Activated naive CD4-positive, alpha-beta T cell treated with anti-CD3 and anti-CD28 coated beads for 36 hours (primary cell): ENCODE results near the gene RUNX3. TPM values are rescaled to one million over a fixed set of nuclear protein-coding genes. Genes with fewer than 3 reads are reported as not detected.
A peak's percentile ranks its signal among the peaks of the same experiment; 100 is the strongest.
"Not testable (repeated sequence)": the region's sequence is repeated elsewhere in the genome, so short reads cannot be mapped to it uniquely, and the experiment has no call there.

ENCODE experiments used
- CTCF ChIA-PET: fragments of 350-600 bp; sonication (Branson Sonifier 250); formaldehyde crosslinking; loops from one replicate; lab custom pipeline; 2021; ENCODE audit warnings: antibody characterized with exemption; lab: Charles Lee
- DNase-seq: peaks from one replicate; pipeline ENCODE4 v3.0.0-alpha.2; 2020
- H3K27ac Mint-ChIP-seq: one replicate; pipeline ENCODE4 v1.8.0; 2021; ENCODE audit warnings: mild to moderate bottlenecking, mixed read lengths
- H3K27me3 Mint-ChIP-seq: one replicate; pipeline ENCODE4 v1.8.0; 2021; ENCODE audit warnings: low read depth, mixed read lengths
- H3K36me3 Mint-ChIP-seq: one replicate; pipeline ENCODE4 v1.8.0; 2021; ENCODE audit warnings: low read depth, mixed read lengths
- H3K4me1 Mint-ChIP-seq: one replicate; pipeline ENCODE4 v1.8.0; 2021; ENCODE audit warnings: low read depth, mixed read lengths
- H3K4me3 Mint-ChIP-seq: one replicate; pipeline ENCODE4 v1.8.0; 2021; ENCODE audit warnings: mild to moderate bottlenecking, moderate library complexity, mixed read lengths
- H3K9me3 Mint-ChIP-seq: one replicate; pipeline ENCODE4 v1.8.0; 2021; ENCODE audit warnings: mixed read lengths
- intact Hi-C: fragments of 100-400 bp; cut with micrococcal nuclease; formaldehyde crosslinking; loops from one replicate; pipeline ENCODE4 v1.15.1; 2023
- total RNA-seq, 2 experiments: library from RNA; stranded (reverse); gene quantifications; one replicate each; pipeline ENCODE4 v1.2.3, GENCODE V29; 2021

Gene RUNX3
- total RNA-seq = 10 to 100 TPM; 72.3 to 83.8 TPM

DNA sequence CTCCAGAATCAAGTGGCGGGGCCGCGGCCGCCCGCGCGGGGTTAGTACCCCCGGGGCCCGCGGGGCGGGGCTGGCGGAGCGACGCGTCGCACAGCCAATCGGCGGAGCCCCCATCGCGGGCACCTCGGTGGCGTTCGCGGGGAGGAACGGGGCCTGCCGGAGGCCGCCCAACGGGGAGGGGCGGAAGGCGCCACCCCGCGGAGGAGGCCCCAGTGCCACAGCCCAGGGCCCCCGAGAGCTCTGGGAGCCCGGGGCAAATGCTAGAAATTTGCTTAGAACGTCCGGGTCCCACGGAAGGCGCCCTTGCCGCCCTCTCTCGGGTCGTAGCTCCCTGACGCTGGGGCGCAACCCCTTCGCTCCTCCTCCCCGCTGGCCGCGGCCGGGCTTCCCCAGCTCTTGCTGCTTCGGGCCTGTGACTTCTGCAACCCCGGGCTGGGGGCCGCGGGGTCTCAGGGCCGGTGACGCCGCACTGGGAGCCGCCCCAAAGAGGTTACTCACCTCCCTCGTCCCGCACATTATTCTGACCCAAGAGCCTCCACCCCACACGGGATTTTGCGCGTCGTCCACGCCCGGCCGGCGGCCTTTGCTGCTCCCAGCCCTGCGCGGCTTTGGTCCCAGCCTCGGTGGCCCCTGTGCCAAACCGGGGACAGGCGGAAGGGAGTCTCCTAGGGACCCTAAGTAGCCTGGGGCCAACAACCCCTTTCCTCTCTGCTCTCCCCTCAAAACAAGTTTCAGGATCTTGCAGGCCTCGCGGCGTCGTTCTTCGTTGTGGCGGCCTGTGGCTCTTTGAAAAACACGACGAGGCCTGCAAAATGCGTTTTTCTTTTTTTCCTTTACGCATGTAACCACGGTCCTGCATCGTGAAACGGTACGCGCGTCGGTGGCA, at the start of gene RUNX3:
Gene RUNX3, minus strand, starts transcription at position 17 of the 886 bp plus-strand sequence. CDS start 408 bp downstream, outside the sequence.
- H3K4me1 Mint-ChIP-seq = peaks cover 66% of the 10 kb centered on the region
- no peaks in the 10 kb centered on the region for H3K27me3 Mint-ChIP-seq
- CTCF ChIA-PET = interaction anchor here (0.7 to 10.5 kb wide), 10 partner anchors 10 to 170 kb away, joined by 3 to 144 read pairs (median 3); no protein-coding TSS in a partner anchor
- H3K36me3 Mint-ChIP-seq = peaks cover 42% of the 10 kb centered on the region
- peak within 1 kb of the TSS; percentile 92 for H3K27ac Mint-ChIP-seq
- peak within 1 kb of the TSS; percentile 94 for H3K4me3 Mint-ChIP-seq
- H3K9me3 Mint-ChIP-seq = no peaks in the 10 kb centered on the region
- DNase-seq = peak; percentile 93
- intact Hi-C loops = loop anchor here (1.0 to 10.0 kb wide), 7 partner anchors 25 to 274 kb away; no protein-coding TSS in a partner anchor

DNA sequence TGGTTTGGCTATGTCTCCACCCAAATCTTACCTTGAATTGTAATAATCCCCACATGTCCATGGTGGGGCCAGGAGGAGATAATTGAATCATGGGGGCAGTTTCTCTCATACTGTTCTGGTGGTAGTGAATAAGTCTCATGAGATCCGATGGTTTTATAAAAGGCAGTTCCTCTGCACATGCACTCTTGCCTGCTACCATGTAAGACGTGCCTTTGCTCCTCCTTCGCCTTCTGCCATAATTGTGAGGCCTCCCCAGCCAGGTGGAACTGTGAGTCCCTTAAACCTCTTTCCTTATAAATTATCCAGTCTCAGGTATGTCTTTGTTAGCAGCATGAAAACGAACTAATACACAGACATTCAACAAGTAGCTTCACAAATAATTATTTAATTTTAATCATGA, 49.2 kb upstream of the RUNX3 start:
- H3K27me3 Mint-ChIP-seq, intact Hi-C loops, DNase-seq, H3K4me3 Mint-ChIP-seq: not testable (repeated sequence)
- peaks cover 22% of the 10 kb centered on the region for H3K9me3 Mint-ChIP-seq
- H3K27ac Mint-ChIP-seq = peak overlapping the region; percentile 40
- CTCF ChIA-PET = interaction anchor here (0.6 to 3.2 kb wide), 7 partner anchors 10 to 58 kb away, joined by 3 to 13 read pairs (median 5); no protein-coding TSS in a partner anchor
- H3K36me3 Mint-ChIP-seq = peaks cover 14% of the 10 kb centered on the region
- H3K4me1 Mint-ChIP-seq = peaks cover 69% of the 10 kb centered on the region

DNA sequence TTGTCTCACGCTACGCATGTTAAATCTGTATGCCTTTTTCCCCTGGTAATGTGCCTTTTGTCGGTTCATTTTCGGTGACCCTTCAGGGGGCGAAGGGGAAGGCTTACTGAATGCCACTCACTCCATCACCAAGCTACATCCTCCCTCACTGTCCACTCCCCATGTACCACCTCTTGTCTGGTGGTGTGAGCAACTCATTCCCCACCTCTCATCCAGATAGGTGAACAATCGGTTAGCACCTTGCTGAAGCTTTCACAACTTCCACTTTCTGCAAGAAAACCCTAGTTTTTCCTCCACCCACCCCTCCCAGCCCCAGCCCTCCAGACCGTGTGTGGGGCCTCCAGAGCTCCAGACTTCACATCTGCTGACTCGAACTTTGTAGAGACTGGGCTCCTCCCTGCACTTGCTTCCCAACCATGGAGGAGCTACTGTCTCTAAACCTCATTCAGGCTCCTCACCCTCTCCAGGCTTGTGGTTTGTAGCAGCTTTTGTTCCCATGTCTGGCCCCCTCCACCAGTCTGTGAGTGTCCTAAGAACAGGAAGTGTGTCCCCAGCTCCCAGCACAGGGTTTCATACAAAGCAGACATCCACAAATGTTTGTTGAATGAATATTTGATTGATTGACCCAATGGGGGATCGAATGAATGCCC, 48.4 kb upstream of the RUNX3 start:
- Mint-ChIP-seq H3K9me3 (peaks cover 26% of the 10 kb centered on the region), H3K4me3 (no peak overlapping the region), H3K4me1 (peaks cover 65% of the 10 kb centered on the region), H3K27ac (peak overlapping the region; percentile 40), H3K36me3 (peaks cover 14% of the 10 kb centered on the region), H3K27me3 (no peaks in the 10 kb centered on the region)
- CTCF ChIA-PET = interaction anchor here (0.6 to 3.2 kb wide), 6 partner anchors 9 to 59 kb away, joined by 3 to 13 read pairs (median 6); no protein-coding TSS in a partner anchor
- no peak for DNase-seq
- intact Hi-C loops = no loop called here

DNA sequence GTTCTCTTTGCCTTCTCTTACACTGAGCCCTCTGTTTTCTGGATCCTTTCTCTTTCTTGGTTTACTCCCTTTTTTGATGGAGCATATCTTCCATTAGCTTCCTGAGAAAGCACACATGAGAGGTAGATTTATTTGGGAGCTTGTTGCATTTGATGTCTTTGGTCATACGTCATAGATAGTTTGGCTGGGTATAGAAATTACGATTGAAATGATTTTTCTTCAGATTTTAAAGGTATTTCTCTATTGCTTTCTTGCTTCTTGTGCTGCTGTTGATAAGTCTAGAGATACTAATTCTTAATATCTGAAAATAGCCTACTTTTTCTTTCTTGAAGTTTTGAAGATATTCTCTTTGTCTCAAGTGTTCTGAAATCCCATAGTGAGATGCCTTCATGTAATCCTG, 45.3 kb upstream of the RUNX3 start:
- intact Hi-C loops = no loop called here
- DNase-seq = no peak
- Mint-ChIP-seq H3K36me3 (peaks cover 14% of the 10 kb centered on the region), H3K4me3 (no peak overlapping the region), H3K27me3 (no peaks in the 10 kb centered on the region), H3K4me1 (peaks cover 65% of the 10 kb centered on the region), H3K9me3 (peaks cover 26% of the 10 kb centered on the region), H3K27ac (no peak overlapping the region)
- CTCF ChIA-PET = interaction anchor here (6.4 kb wide), 1 partner anchor 62 kb away, joined by 43 read pairs; no protein-coding TSS in a partner anchor

DNA sequence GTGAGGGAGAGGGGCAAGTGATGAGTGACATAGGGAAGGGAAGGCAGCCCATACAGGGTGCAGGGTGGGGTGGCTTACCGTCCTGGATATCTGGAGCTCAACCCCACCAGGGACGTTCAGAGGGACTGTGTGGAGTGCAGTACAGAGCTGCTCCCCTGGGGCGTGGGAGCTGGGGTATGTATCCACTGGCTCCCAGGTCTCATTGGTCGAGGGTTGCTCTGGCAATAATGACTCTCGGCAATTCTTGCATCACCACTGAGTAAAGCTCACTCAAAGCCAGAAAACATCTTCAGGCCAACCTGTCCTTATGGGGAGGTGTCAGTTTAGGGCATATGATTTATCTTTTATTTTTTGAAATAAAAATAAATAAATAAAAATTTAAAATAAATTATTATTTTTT, 43.2 kb upstream of the RUNX3 start:
- H3K9me3 Mint-ChIP-seq = peaks cover 26% of the 10 kb centered on the region
- H3K27ac Mint-ChIP-seq = peak overlapping the region; percentile 51
- H3K4me1 Mint-ChIP-seq = peaks cover 65% of the 10 kb centered on the region
- intact Hi-C loops = no loop called here
- no peaks in the 10 kb centered on the region for H3K27me3 Mint-ChIP-seq
- CTCF ChIA-PET = interaction anchor here (1.2 to 6.4 kb wide), 3 partner anchors 8 to 64 kb away, joined by 3 to 43 read pairs (median 5); no protein-coding TSS in a partner anchor
- no peak overlapping the region for H3K4me3 Mint-ChIP-seq
- peaks cover 14% of the 10 kb centered on the region for H3K36me3 Mint-ChIP-seq
- no peak for DNase-seq

DNA sequence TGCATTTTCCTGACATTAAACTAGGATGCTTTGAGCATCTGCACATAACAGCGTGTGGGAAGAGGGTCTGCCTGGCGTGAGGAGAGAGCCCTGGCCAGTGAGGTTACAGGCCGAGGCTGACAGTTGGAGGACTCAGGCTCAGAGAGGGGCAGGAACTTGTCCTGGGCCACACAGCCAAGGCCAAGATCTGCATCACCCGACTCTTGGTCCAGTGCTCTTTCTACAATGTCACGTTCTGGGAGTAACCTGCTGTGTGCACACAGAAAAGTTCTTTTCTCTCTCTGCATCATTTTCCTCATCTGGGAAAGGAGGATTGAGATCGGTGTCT, 42.8 kb upstream of the RUNX3 start:
- intact Hi-C loops = loop anchor here (1.0 kb wide), 1 partner anchor 8 kb away; no protein-coding TSS in a partner anchor
- no peak for DNase-seq
- H3K4me1 Mint-ChIP-seq = peaks cover 62% of the 10 kb centered on the region
- H3K36me3 Mint-ChIP-seq = peaks cover 14% of the 10 kb centered on the region
- H3K27ac Mint-ChIP-seq = peak overlapping the region; percentile 51
- H3K4me3 Mint-ChIP-seq = no peak overlapping the region
- H3K9me3 Mint-ChIP-seq = peaks cover 26% of the 10 kb centered on the region
- no peaks in the 10 kb centered on the region for H3K27me3 Mint-ChIP-seq
- CTCF ChIA-PET = interaction anchor here (6.4 kb wide), 1 partner anchor 64 kb away, joined by 43 read pairs; no protein-coding TSS in a partner anchor

DNA sequence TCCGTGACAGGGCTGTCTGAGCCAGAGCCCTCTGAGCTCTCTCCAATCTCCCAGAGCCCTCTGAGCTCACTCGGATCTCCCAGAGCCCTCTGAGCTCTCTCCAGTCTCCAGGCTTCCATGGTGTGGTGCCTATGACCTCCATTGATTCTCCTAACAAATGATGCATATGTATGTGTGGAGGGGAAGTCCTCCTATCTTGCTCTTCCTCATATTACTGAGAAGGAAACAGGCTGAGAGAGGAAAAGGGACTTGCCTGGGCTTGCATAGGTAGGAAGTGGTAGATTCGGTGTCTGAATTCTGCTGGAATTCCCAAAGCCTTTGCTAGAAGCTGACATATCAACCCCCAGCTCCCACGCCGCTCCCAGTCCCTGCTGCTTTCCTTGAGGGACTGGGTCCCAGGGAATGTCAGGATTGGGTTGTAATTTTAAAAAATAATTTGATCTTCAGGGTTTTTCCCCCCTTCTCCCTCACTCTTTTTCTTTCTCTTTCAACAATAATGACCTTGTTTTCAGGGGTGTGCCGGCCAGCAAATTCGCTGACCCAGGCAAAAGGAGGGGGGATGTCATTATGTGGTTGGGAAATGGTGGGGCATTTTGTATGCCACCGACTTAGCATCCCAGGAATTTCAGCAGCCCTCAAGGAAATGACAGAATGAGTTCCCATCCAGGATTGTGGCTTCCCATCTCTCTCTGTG, 42.3 kb upstream of the RUNX3 start:
- Mint-ChIP-seq H3K9me3 (peaks cover 26% of the 10 kb centered on the region), H3K27ac (peak overlapping the region; percentile 51), H3K4me1 (peaks cover 64% of the 10 kb centered on the region), H3K4me3 (no peak overlapping the region), H3K27me3 (no peaks in the 10 kb centered on the region), H3K36me3 (peaks cover 14% of the 10 kb centered on the region)
- intact Hi-C loops = loop anchor here (1.0 kb wide), 1 partner anchor 9 kb away; no protein-coding TSS in a partner anchor
- no peak for DNase-seq
- CTCF ChIA-PET = interaction anchor here (0.9 to 6.4 kb wide), 7 partner anchors 9 to 65 kb away, joined by 4 to 43 read pairs (median 4); no protein-coding TSS in a partner anchor

DNA sequence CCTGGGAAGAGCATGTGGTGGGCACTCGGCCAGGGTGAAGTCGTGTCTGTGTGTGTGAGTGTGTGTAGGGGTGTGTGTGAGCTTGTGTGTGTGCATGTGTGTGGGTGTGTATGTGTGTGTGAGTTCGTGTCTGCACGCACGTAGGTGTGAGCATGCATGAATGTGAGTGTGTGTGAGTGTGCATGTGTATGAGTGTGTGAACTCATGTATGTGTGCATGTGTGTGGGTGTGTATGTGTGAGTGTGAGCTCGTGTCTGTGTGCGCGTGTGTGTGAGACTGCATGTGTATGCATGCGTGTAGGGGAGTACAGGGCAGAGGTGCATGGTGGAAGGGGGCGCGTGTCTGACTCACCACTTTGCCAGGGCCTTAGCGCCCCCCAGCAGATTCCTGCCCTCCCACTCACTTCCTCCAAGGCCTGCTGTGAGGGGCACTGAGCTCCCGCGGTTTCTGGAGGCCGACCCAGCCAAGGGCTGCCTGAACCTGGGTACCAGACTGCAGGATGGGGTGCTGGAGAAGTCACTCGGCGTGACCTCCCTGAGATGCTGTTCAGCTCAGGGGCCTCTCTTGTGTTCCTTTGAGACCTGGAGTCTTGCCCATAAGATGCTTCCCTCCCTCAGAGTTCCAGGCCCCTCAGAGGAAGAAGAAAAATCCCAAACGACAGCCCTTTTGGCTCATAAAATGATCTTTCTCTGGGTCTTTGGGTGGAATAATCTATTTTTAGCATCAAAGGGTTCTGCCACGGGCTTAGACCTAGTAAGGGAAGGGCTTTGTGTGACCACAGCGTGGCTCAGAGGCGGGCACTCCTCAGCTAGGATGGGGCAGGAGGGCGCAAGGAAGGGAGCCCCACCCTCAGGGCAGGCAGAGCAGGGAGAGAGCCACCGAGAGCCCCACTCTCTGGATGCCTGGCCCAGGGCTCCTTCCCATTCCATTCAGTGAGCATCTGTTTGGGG, 41.1 kb upstream of the RUNX3 start:
- H3K27ac Mint-ChIP-seq = peak overlapping the region; percentile 48
- H3K4me1 Mint-ChIP-seq = peaks cover 72% of the 10 kb centered on the region
- intact Hi-C loops = no loop called here
- H3K36me3 Mint-ChIP-seq = peaks cover 12% of the 10 kb centered on the region
- DNase-seq = no peak
- H3K4me3 Mint-ChIP-seq = no peak overlapping the region
- H3K9me3 Mint-ChIP-seq = peaks cover 20% of the 10 kb centered on the region
- CTCF ChIA-PET = interaction anchor here (0.9 to 6.4 kb wide), 8 partner anchors 8 to 66 kb away, joined by 4 to 43 read pairs (median 4); no protein-coding TSS in a partner anchor
- no peaks in the 10 kb centered on the region for H3K27me3 Mint-ChIP-seq

DNA sequence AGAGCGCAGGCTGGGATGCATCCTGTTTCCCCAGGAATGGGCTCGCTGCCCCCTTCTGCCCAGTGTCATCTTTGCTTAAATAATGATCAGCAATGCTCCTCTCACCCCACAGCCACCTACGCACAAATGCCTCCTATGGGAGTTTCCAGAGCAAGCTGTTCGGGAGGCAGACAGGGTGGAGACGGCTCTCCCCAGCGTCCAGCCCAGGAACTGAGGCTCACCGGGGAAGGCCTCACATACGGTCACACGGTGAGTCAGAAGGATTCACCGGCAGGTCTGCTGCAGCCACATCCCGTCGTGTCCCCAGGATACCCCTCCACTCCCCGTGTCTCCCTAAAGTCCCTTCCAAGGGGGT, 40.3 kb upstream of the RUNX3 start:
- CTCF ChIA-PET = interaction anchor here (1.4 to 6.4 kb wide), 5 partner anchors 8 to 67 kb away, joined by 4 to 43 read pairs (median 4); no protein-coding TSS in a partner anchor
- H3K27me3 Mint-ChIP-seq = no peaks in the 10 kb centered on the region
- peaks cover 11% of the 10 kb centered on the region for H3K36me3 Mint-ChIP-seq
- peak overlapping the region; percentile 83 for H3K27ac Mint-ChIP-seq
- peak overlapping the region; percentile 53 for H3K4me3 Mint-ChIP-seq
- H3K4me1 Mint-ChIP-seq = peaks cover 80% of the 10 kb centered on the region
- peaks cover 14% of the 10 kb centered on the region for H3K9me3 Mint-ChIP-seq
- no peak for DNase-seq
- intact Hi-C loops = no loop called here

DNA sequence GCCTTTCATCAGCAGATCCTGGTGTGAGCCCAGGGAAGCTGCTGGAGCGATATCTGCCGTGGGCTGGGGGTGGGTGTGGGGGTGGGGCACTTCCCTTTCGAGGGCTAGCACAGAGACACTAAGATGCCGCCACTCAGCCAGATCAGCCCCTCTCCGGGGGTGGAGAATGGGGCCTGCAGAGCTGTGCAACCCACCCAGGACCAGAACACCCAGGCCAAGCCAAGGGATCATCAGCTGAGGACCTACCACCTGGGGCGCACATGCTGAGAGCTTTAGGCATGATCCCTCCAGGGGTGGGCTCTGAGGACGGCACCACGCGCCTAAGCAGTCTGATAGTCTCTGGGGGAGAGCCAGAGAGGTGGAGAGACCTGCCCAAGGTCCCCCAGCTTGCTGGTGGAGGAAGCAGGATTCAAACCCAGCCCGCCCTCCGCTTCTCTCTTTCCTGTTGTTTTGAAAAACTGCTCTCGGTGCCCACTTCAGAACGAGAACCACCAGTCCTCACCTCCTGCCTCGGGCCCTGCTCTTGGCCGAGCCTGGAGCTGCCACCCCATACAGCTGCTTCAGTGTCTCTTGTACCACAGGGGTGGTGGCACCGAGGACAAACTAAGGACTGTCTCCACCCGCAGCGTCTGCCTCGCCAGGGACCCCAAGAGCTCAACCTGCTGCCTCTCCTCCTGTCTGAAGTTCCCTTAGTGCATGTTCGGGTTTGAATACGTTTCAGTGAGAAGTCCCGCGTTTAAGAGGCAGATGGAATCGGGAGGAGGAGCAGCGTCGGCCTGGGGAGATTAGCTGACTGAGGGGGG, 39.7 kb upstream of the RUNX3 start:
- peaks cover 84% of the 10 kb centered on the region for H3K4me1 Mint-ChIP-seq
- DNase-seq = peak; percentile 27
- CTCF ChIA-PET = interaction anchor here (1.2 to 6.4 kb wide), 4 partner anchors 9 to 67 kb away, joined by 4 to 43 read pairs (median 4); no protein-coding TSS in a partner anchor
- H3K36me3 Mint-ChIP-seq = peaks cover 9% of the 10 kb centered on the region
- peak overlapping the region; percentile 83 for H3K27ac Mint-ChIP-seq
- peaks cover 9% of the 10 kb centered on the region for H3K9me3 Mint-ChIP-seq
- H3K27me3 Mint-ChIP-seq = no peaks in the 10 kb centered on the region
- intact Hi-C loops = loop anchor here (10.0 kb wide), 2 partner anchors 265 to 485 kb away; partner anchors contain the start of gene SYF2
- peak overlapping the region; percentile 53 for H3K4me3 Mint-ChIP-seq
